SK-N-SH (cell line): Measurements from ENCODE around the gene PHKG1. TPM values are rescaled to one million over a fixed set of nuclear protein-coding genes. Genes with fewer than 3 reads are reported as not detected.

Experiments
- CTCF ChIA-PET: fragments of 300-600, 350-600 bp; formaldehyde crosslinking; extraction: SDS; loops from one replicate; lab custom pipeline; 2021; lab: Yijun Ruan, JAX
- POLR2A ChIA-PET: fragments of 350-600 bp; sonication (Branson Sonifier 250); formaldehyde crosslinking; extraction: SDS; loops from one replicate; lab custom pipeline; 2020; ENCODE audit warnings: antibody characterized with exemption, inconsistent platforms; lab: Yijun Ruan, JAX
- DNase-seq: peaks from one replicate; pipeline ENCODE4 v3.0.0; 2012
- H2AFZ ChIP-seq: fragments of 200-600 bp; sonication (generic); 2 replicates; pipeline ENCODE4 v1.8.1; 2016; ENCODE audit warnings: antibody characterized with exemption, mild to moderate bottlenecking, low read depth
- H3F3A ChIP-seq: fragments of 200-600 bp; sonication (generic); replicated peaks from 2 replicates; pipeline ENCODE3; 2016; ENCODE audit warnings: antibody characterized with exemption, mild to moderate bottlenecking; ENCODE audit not compliant: insufficient read depth
- H3K27ac ChIP-seq, 2 experiments: fragments of 200-500 bp in 1 of 2; fragments of 200-600 bp in 1 of 2; sonication (Bioruptor generic) in 1 of 2; sonication (generic), shearing (Covaris generic) in 1 of 2; 2 replicates each; pipeline versions ENCODE4 v1.5.1 to v1.6.1; 2014 to 2016; ENCODE audit warnings: low read depth in 2 of 2, inconsistent platforms in 1 of 2, low read length in 1 of 2, mild to moderate bottlenecking in 1 of 2, mixed read lengths in 1 of 2
- H3K27me3 ChIP-seq: fragments of 200-600 bp; sonication (generic), shearing (Covaris generic); 2 replicates; pipeline ENCODE4 v1.6.1; 2016; ENCODE audit warnings: mixed run types; ENCODE audit not compliant: insufficient read depth
- H3K36me3 ChIP-seq, 2 experiments: fragments of 200-500 bp in 1 of 2; fragments of 200-600 bp in 1 of 2; sonication (Bioruptor generic) in 1 of 2; sonication (generic) in 1 of 2; replicated peaks in 1 of 2; 2 replicates each; pipeline versions ENCODE3 to v1.5.1; 2014 to 2016; ENCODE audit warnings: low read length in 1 of 2, mild to moderate bottlenecking in 1 of 2; ENCODE audit not compliant: insufficient read depth in 2 of 2, control insufficient read depth in 1 of 2
- H3K4me1 ChIP-seq, 2 experiments: fragments of 200-500 bp in 1 of 2; fragments of 200-600 bp in 1 of 2; sonication (Bioruptor generic) in 1 of 2; sonication (generic), shearing (Covaris generic) in 1 of 2; 2 replicates each; pipeline versions ENCODE4 v1.5.1 to v1.6.1; 2014 to 2016; ENCODE audit warnings: low read depth in 1 of 2, low read length in 1 of 2, mixed run types in 1 of 2; ENCODE audit not compliant: insufficient read depth in 2 of 2, control insufficient read depth in 1 of 2
- H3K4me2 ChIP-seq: fragments of 200-600 bp; sonication (generic), shearing (Covaris generic); 2 replicates; pipeline ENCODE4 v1.6.1; 2017; ENCODE audit warnings: mixed run types
- H3K4me3 ChIP-seq, 2 experiments: fragments of 200-500 bp in 1 of 2; fragments of 200-600 bp in 1 of 2; sonication (Bioruptor generic) in 1 of 2; sonication (generic), shearing (Covaris generic) in 1 of 2; 2 replicates each; pipeline versions ENCODE4 v1.5.1 to v1.8.1; 2014 to 2016; ENCODE audit warnings: low read depth in 2 of 2, inconsistent platforms in 1 of 2, low read length in 1 of 2, mild to moderate bottlenecking in 1 of 2, mixed read lengths in 1 of 2, moderate library complexity in 1 of 2
- H3K79me2 ChIP-seq: fragments of 200-600 bp; sonication (generic); 2 replicates; pipeline ENCODE4 v1.8.1; 2017; ENCODE audit warnings: mild to moderate bottlenecking; ENCODE audit not compliant: insufficient read depth
- H3K9ac ChIP-seq: fragments of 200-600 bp; sonication (generic); 2 replicates; pipeline ENCODE4 v1.6.1; 2017; ENCODE audit warnings: mixed run types
- H3K9me2 ChIP-seq: fragments of 200-600 bp; sonication (generic); 2 replicates; pipeline ENCODE4 v1.6.1; 2017; ENCODE audit warnings: mixed run types
- H3K9me3 ChIP-seq: fragments of 200-600 bp; sonication (generic); 2 replicates; pipeline ENCODE4 v1.6.1; 2017; ENCODE audit warnings: mixed run types, mild to moderate bottlenecking, moderate library complexity
- H4K20me1 ChIP-seq: fragments of 200-600 bp; sonication (generic); 2 replicates; pipeline ENCODE4 v1.6.1; 2017; ENCODE audit warnings: mild to moderate bottlenecking, mixed run types; ENCODE audit not compliant: insufficient read depth
- CHD2 ChIP-seq: fragments of 150-350 bp; IDR thresholded peaks from 2 replicates; pipeline ENCODE4 v1.6.1; 2018; ENCODE audit warnings: low read length; ENCODE audit not compliant: partially characterized antibody
- CTCF ChIP-seq: fragments of 200-600 bp; sonication (generic); IDR thresholded peaks from 2 replicates; pipeline ENCODE4 v1.6.1; 2017; ENCODE audit warnings: antibody characterized with exemption, mild to moderate bottlenecking, moderate library complexity
- GATA2 ChIP-seq: sonication (generic); formaldehyde crosslinking; IDR thresholded peaks from 2 replicates; pipeline ENCODE4 v1.5.0; 2020; ENCODE audit warnings: mild to moderate bottlenecking, missing genetic modification reagents
- MAX ChIP-seq: IDR thresholded peaks from 2 replicates; pipeline ENCODE4 v1.4.0; 2012; ENCODE audit warnings: low read depth
- MEF2A ChIP-seq: IDR thresholded peaks from 2 replicates; pipeline ENCODE4 v1.4.0; 2012; ENCODE audit warnings: low read depth, borderline replicate concordance
- NFIC ChIP-seq: IDR thresholded peaks from 2 replicates; pipeline ENCODE4 v1.4.0; 2012; ENCODE audit warnings: borderline replicate concordance
- NRF1 ChIP-seq: IDR thresholded peaks from 2 replicates; pipeline ENCODE4 v1.6.1; 2012; ENCODE audit warnings: low read depth, mild to moderate bottlenecking, low read length
- PBX3 ChIP-seq: IDR thresholded peaks from 2 replicates; pipeline ENCODE4; 2012
- RAD21 ChIP-seq: IDR thresholded peaks from 2 replicates; pipeline ENCODE4 v1.6.1; 2012; ENCODE audit warnings: mild to moderate bottlenecking, low read length
- RXRA ChIP-seq: IDR thresholded peaks from 2 replicates; pipeline ENCODE4 v1.4.0; 2012; ENCODE audit warnings: low read depth, mild to moderate bottlenecking, borderline replicate concordance
- SIN3A ChIP-seq: IDR thresholded peaks from 2 replicates; pipeline ENCODE4 v1.6.1; 2012; ENCODE audit warnings: low read depth, mild to moderate bottlenecking, low read length, moderate library complexity, borderline replicate concordance
- USF2 ChIP-seq: fragments of 150-350 bp; IDR thresholded peaks from 2 replicates; pipeline ENCODE4 v1.6.1; 2017; ENCODE audit warnings: antibody characterized with exemption, low read length, low read depth, borderline replicate concordance
- WGBS: methylation state at CpG from one replicate; pipeline ENCODE4 v1.1.6; 2017; ENCODE audit warnings: low lambda C conversion rate; 5-methylcytosine and 5-hydroxymethylcytosine counted together
- polyA plus RNA-seq, 3 experiments: library from polyadenylated mRNA; depleted of rRNA; stranded (reverse); fragments of >200 nt; gene quantifications; 2 replicates each; pipeline ENCODE4 v1.2.3, GENCODE V29; 2012

Gene PHKG1
- polyA plus RNA-seq, 1 of the 3 experiments (the other 2 are of a cell fraction): 2.5 TPM

- H2AFZ ChIP-seq: peak overlapping the region; percentile 48; the same call in 1 of the 2 replicates
- H3K4me3 ChIP-seq: no peak overlapping the region
- H3K4me2 ChIP-seq: 0 out of 2 replicates have a peak overlapping the region, but pooled peaks have one; percentile 8
- no peak overlapping the region for H3K9ac ChIP-seq
- no peaks in the 10 kb centered on the region for H3K9me2 ChIP-seq
- no peaks in the 10 kb centered on the region for H3K79me2 ChIP-seq
- TF ChIP-seq NRF1 (no peak), MEF2A (no peak), PBX3 (no peak), USF2 (no peak), RAD21 (no peak), SIN3A (no peak), NFIC (no peak), RXRA (no peak), CHD2 (no peak), GATA2 (CRISPR knock-in tag) (no peak)
- no peak overlapping the region for H3K27ac ChIP-seq
- no peaks in the 10 kb centered on the region for H3K4me1 ChIP-seq
- no peaks in the 10 kb centered on the region for H3F3A ChIP-seq
- ChIA-PET POLR2A (no interaction called here), CTCF (interaction anchor here (1.3 kb wide), 1 partner anchor 46 kb away, joined by 4 read pairs; no protein-coding TSS in a partner anchor)
- no peaks in the 10 kb centered on the region for H3K9me3 ChIP-seq
- no peaks in the 10 kb centered on the region for H4K20me1 ChIP-seq
- no peaks in the 10 kb centered on the region; the same call in 1 of the 2 replicates for H3K27me3 ChIP-seq
- no peaks in the 10 kb centered on the region for H3K36me3 ChIP-seq
- WGBS: 40% methylated on average over 8 of the region's 8 CpGs
- no peak for DNase-seq
Observed at GRCh38 chr7:56125831-56126230, 33.1 kb upstream of the PHKG1 start.

- 20% methylated on average over 6 of the region's 6 CpGs for WGBS
Observed at GRCh38 chr7:56124981-56125380, 32.2 kb upstream of the PHKG1 start.

More at GRCh38 chr7:56124981-56125380, 32.2 kb upstream of the PHKG1 start:
- no peaks in the 10 kb centered on the region for H3K9me2 ChIP-seq
- ChIA-PET POLR2A (no interaction called here), CTCF (interaction anchor here (0.6 kb wide), 1 partner anchor 45 kb away, joined by 3 read pairs; no protein-coding TSS in a partner anchor)
- H3K4me1 ChIP-seq: no peaks in the 10 kb centered on the region
- TF ChIP-seq PBX3 (no peak), MAX (no peak), NRF1 (no peak), CTCF (no peak)
- no peaks in the 10 kb centered on the region for H4K20me1 ChIP-seq
- no peaks in the 10 kb centered on the region for H3K36me3 ChIP-seq
- no peak overlapping the region for H3K4me3 ChIP-seq
- H3K9me3 ChIP-seq: no peaks in the 10 kb centered on the region
- DNase-seq: no peak
- H3K4me2 ChIP-seq: no peak overlapping the region
- no peak overlapping the region for H3K27ac ChIP-seq
- H3K9ac ChIP-seq: no peak overlapping the region
- no peaks in the 10 kb centered on the region for H3K27me3 ChIP-seq
- H2AFZ ChIP-seq: no peak overlapping the region
- H3F3A ChIP-seq: no peaks in the 10 kb centered on the region
- H3K79me2 ChIP-seq: no peaks in the 10 kb centered on the region
